Astrocyte (in vitro differentiated cells and primary cell): ENCODE measurements around the gene CLNK. TPM values are rescaled to one million over a fixed set of nuclear protein-coding genes. Genes with fewer than 3 reads are reported as not detected.
"Not testable (repeated sequence)": the region's sequence is repeated elsewhere in the genome, so short reads cannot be mapped to it uniquely, and the experiment has no call there.

Experiments used
- DNase-seq: peaks from one replicate; pipeline ENCODE4 v3.0.0-alpha.2; 2010; ENCODE audit warnings: low read depth
- FAIRE-seq: peaks from 2 replicates; lab custom pipeline; 2011; peaks lifted over from hg19 to GRCh38; lab: Jason Lieb, UNC
- H2AFZ ChIP-seq: 2 replicates; pipeline ENCODE4 v1.6.0; 2012; ENCODE audit warnings: low read depth, low read length, inconsistent platforms
- H3K27ac ChIP-seq: 2 replicates; pipeline ENCODE4 v1.5.1; 2011; ENCODE audit warnings: low read depth, low read length, inconsistent platforms
- H3K27me3 ChIP-seq: 2 replicates; pipeline ENCODE4 v1.6.0; 2011; ENCODE audit warnings: low read length, inconsistent platforms; ENCODE audit not compliant: insufficient read depth
- H3K36me3 ChIP-seq: 2 replicates; pipeline ENCODE4 v1.5.1; 2011; ENCODE audit warnings: low read length, inconsistent platforms; ENCODE audit not compliant: insufficient read depth
- H3K4me1 ChIP-seq: 2 replicates; pipeline ENCODE4 v1.5.1; 2011; ENCODE audit warnings: low read length, inconsistent platforms; ENCODE audit not compliant: insufficient read depth
- H3K4me2 ChIP-seq: 2 replicates; pipeline ENCODE4 v1.6.0; 2012; ENCODE audit warnings: low read length, inconsistent platforms
- H3K4me3 ChIP-seq: 2 replicates; pipeline ENCODE4 v1.5.1; 2011; ENCODE audit warnings: low read depth, mild to moderate bottlenecking, low read length, inconsistent platforms; ENCODE audit not compliant: insufficient read depth
- H3K79me2 ChIP-seq: 2 replicates; pipeline ENCODE4 v1.6.0; 2012; ENCODE audit warnings: mild to moderate bottlenecking, low read length, inconsistent platforms; ENCODE audit not compliant: insufficient read depth
- H3K9ac ChIP-seq: 2 replicates; pipeline ENCODE4 v1.6.0; 2012; ENCODE audit warnings: mild to moderate bottlenecking, low read length, inconsistent platforms
- H3K9me3 ChIP-seq: 2 replicates; pipeline ENCODE4 v1.5.1; 2012; ENCODE audit warnings: low read depth, mild to moderate bottlenecking, low read length, inconsistent platforms; ENCODE audit not compliant: insufficient read depth
- H4K20me1 ChIP-seq: 2 replicates; pipeline ENCODE4 v1.6.0; 2012; ENCODE audit warnings: low read length, inconsistent platforms; ENCODE audit not compliant: insufficient read depth
- H3K27ac Mint-ChIP-seq: one replicate; pipeline ENCODE4 v1.8.0; 2021; ENCODE audit warnings: mild to moderate bottlenecking, mixed read lengths; ENCODE audit not compliant: unreplicated experiment
- H3K27me3 Mint-ChIP-seq: one replicate; pipeline ENCODE4 v1.8.0; 2021; ENCODE audit warnings: low read depth, mixed read lengths; ENCODE audit not compliant: unreplicated experiment
- H3K36me3 Mint-ChIP-seq: one replicate; pipeline ENCODE4 v1.8.0; 2021; ENCODE audit warnings: low read depth, mixed read lengths; ENCODE audit not compliant: unreplicated experiment
- H3K4me1 Mint-ChIP-seq: one replicate; pipeline ENCODE4 v1.8.0; 2021; ENCODE audit warnings: low read depth, mixed read lengths; ENCODE audit not compliant: unreplicated experiment
- H3K4me3 Mint-ChIP-seq: one replicate; pipeline ENCODE4 v1.8.0; 2021; ENCODE audit warnings: mild to moderate bottlenecking, moderate library complexity, mixed read lengths; ENCODE audit not compliant: unreplicated experiment
- H3K9me3 Mint-ChIP-seq: one replicate; pipeline ENCODE4 v1.8.0; 2021; ENCODE audit warnings: mild to moderate bottlenecking, mixed read lengths; ENCODE audit not compliant: unreplicated experiment
- EZH2 ChIP-seq: IDR thresholded peaks from 2 replicates; pipeline ENCODE4 v1.6.1; 2012; ENCODE audit warnings: mild to moderate bottlenecking, low read length, inconsistent platforms; ENCODE audit not compliant: insufficient read depth
- total RNA-seq: library from RNA; stranded (reverse); gene quantifications from 2 replicates; pipeline ENCODE4 v1.2.1, GENCODE V29; 2021
- TF ChIP-seq, protein P1 (sequence below): IDR thresholded peaks from 2 replicates; pipeline ENCODE4 v1.5.1; 2011; ENCODE audit warnings: low read depth, mild to moderate bottlenecking, inconsistent platforms, low read length, moderate library complexity; ENCODE audit not compliant: insufficient read depth

CLNK gene
- total RNA-seq, 1 donor from 2014 or later = not detected

DNA sequence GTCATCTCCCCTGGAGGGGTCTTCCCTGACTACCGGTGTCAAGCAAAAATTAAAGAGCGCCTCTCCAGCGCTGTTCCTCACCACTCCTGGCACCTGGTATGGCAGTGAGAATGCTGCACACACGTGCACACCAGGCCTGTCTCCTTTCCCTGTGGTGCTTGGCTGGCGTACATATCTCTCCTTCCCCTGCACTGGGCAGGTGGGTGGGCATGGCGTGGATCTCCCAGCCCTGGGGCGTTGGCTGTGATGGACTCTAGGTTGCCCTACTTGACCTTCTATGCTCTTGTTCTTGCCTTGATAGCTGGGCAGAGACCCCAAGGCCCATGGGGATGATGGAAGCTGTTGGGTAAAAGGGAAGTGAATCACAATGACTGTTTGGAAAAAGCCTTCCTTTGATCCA, 109.2 kb downstream of the CLNK start:
- no peaks in the 10 kb centered on the region for H3K9me3 ChIP-seq
- no peak overlapping the region for H3K4me3 ChIP-seq
- H3K9me3 Mint-ChIP-seq = no peaks in the 10 kb centered on the region
- no peak for FAIRE-seq
- peaks cover 2% of the 10 kb centered on the region for H3K36me3 Mint-ChIP-seq
- H3K4me1 ChIP-seq = no peaks in the 10 kb centered on the region
- peaks cover 2% of the 10 kb centered on the region for H3K27me3 ChIP-seq
- H3K27ac ChIP-seq = no peak overlapping the region
- H3K4me3 Mint-ChIP-seq = no peak overlapping the region
- H3K9ac ChIP-seq = no peak overlapping the region
- no peak for TF ChIP-seq EZH2
- TF ChIP-seq, protein P1, sequence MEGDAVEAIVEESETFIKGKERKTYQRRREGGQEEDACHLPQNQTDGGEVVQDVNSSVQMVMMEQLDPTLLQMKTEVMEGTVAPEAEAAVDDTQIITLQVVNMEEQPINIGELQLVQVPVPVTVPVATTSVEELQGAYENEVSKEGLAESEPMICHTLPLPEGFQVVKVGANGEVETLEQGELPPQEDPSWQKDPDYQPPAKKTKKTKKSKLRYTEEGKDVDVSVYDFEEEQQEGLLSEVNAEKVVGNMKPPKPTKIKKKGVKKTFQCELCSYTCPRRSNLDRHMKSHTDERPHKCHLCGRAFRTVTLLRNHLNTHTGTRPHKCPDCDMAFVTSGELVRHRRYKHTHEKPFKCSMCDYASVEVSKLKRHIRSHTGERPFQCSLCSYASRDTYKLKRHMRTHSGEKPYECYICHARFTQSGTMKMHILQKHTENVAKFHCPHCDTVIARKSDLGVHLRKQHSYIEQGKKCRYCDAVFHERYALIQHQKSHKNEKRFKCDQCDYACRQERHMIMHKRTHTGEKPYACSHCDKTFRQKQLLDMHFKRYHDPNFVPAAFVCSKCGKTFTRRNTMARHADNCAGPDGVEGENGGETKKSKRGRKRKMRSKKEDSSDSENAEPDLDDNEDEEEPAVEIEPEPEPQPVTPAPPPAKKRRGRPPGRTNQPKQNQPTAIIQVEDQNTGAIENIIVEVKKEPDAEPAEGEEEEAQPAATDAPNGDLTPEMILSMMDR = no peak
- H2AFZ ChIP-seq = no peak overlapping the region
- H3K79me2 ChIP-seq = no peaks in the 10 kb centered on the region
- H3K4me1 Mint-ChIP-seq = peaks cover 4% of the 10 kb centered on the region
- H4K20me1 ChIP-seq = no peaks in the 10 kb centered on the region
- H3K4me2 ChIP-seq = no peak overlapping the region
- no peaks in the 10 kb centered on the region for H3K36me3 ChIP-seq
- no peak for DNase-seq
- peaks cover 37% of the 10 kb centered on the region for H3K27me3 Mint-ChIP-seq
- H3K27ac Mint-ChIP-seq = no peak overlapping the region

DNA sequence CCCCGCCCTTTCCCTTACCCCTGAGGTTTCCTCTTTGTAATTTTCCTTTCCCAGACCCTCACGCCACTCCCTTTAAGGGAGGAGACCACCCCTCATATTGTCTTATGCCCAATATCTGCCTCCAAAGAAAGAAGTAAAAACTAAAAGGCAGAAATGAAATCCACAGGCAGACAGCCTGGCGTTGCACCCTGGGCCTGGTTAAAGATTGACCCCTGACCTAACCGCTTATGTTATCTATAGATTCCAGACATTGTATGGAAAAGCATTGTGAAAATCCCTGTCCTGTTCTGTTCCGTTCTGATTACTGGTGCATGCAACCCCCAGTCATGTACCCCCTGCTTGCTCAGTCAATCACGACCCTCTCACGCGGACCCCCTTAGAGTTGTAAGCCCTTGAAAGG, 110.0 kb downstream of the CLNK start:
- H3K4me1 ChIP-seq, H3K9me3 Mint-ChIP-seq, H3K9me3 ChIP-seq, H3K4me2 ChIP-seq, DNase-seq, H3K27me3 ChIP-seq, H3K4me3 Mint-ChIP-seq, H3K36me3 ChIP-seq, H4K20me1 ChIP-seq, H3K79me2 ChIP-seq, H2AFZ ChIP-seq, H3K36me3 Mint-ChIP-seq, H3K9ac ChIP-seq, H3K4me3 ChIP-seq, FAIRE-seq, H3K4me1 Mint-ChIP-seq, H3K27ac Mint-ChIP-seq, H3K27ac ChIP-seq: not testable (repeated sequence)
- peaks cover 37% of the 10 kb centered on the region for H3K27me3 Mint-ChIP-seq

DNA sequence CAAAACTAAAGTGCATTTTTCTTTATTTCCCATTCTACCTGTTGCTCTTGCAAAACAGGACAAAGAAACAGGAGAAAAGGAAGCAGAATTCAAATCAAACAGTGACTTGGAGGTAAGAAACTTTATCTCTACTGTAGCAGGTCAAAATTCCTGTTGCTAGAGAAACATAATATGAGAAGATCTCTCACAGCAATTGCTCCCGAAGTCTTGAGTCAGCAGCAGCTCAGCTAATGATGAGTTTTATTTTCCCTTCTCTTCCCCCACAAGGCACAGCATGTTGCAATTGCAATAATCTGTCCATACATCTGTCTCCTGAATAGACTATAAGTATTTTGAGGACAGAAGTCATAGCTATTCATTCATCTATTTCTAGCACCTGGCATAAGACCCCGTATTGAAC, 112.7 kb downstream of the CLNK start:
- Mint-ChIP-seq H3K27ac (no peak overlapping the region), H3K36me3 (peaks cover 2% of the 10 kb centered on the region), H3K4me1 (peaks cover 4% of the 10 kb centered on the region), H3K9me3 (no peaks in the 10 kb centered on the region), H3K4me3 (no peak overlapping the region), H3K27me3 (peaks cover 29% of the 10 kb centered on the region)
- no peak overlapping the region for H3K4me3 ChIP-seq
- H3K9ac ChIP-seq = no peak overlapping the region
- H3K9me3 ChIP-seq = no peaks in the 10 kb centered on the region
- TF ChIP-seq, protein P1 = no peak
- no peak for TF ChIP-seq EZH2
- H3K4me1 ChIP-seq = no peaks in the 10 kb centered on the region
- H4K20me1 ChIP-seq = no peaks in the 10 kb centered on the region
- no peak overlapping the region for H2AFZ ChIP-seq
- H3K4me2 ChIP-seq = no peak overlapping the region
- H3K79me2 ChIP-seq = no peaks in the 10 kb centered on the region
- FAIRE-seq (no peak), DNase-seq (peak; percentile 18)
- H3K27ac ChIP-seq = no peak overlapping the region
- H3K36me3 ChIP-seq = no peaks in the 10 kb centered on the region
- H3K27me3 ChIP-seq = peaks cover 2% of the 10 kb centered on the region
